NB4 (cell line): ENCODE measurements around the gene VTN.

Source experiments
- CTCF ChIP-seq: IDR thresholded peaks from one replicate; pipeline ENCODE4 v1.5.1; 2012; ENCODE audit warnings: low read depth, low read length
- MAX ChIP-seq: IDR thresholded peaks from 2 replicates; pipeline ENCODE4 v1.6.1; 2011; ENCODE audit warnings: low read depth, low read length
- MYC ChIP-seq: IDR thresholded peaks from 2 replicates; pipeline ENCODE4 v1.6.1; 2011; ENCODE audit warnings: low read depth, low read length
- POLR2A ChIP-seq: IDR thresholded peaks from 2 replicates; pipeline ENCODE4 v1.6.1; 2011; ENCODE audit warnings: mild to moderate bottlenecking; ENCODE audit not compliant: insufficient read length; ENCODE audit errors: extremely low read depth

- TF ChIP-seq POLR2A (no peak), CTCF (no peak), MYC (no peak), MAX (no peak)
Observed at GRCh38 chr17:28335959-28336871, 33.9 kb downstream of the VTN start.
